ENCODE results near the gene INSR. TPM values are rescaled to one million over a fixed set of nuclear protein-coding genes. Genes with fewer than 3 reads are reported as not detected.
"Not testable (repeated sequence)": the region's sequence is repeated elsewhere in the genome, so short reads cannot be mapped to it uniquely, and the experiment has no call there.

The INSR gene
- total and polyA plus RNA-seq, 5 donors from 2014 or later, result 0.02 to 0.44 (median 0.10) TPM; not detected in 2

- H3K4me3 ChIP-seq (ENCODE audit: low read depth, low read length), result no peak overlapping the region
- H3K4me3 Mint-ChIP-seq, result no peak overlapping the region
- no peak overlapping the region for H3K27ac Mint-ChIP-seq
- no peaks in the 10 kb centered on the region for H3K4me1 ChIP-seq (ENCODE audit: control insufficient read depth, insufficient read depth, low read length, poor library complexity, severe bottlenecking)
- no peaks in the 10 kb centered on the region for H3K36me3 Mint-ChIP-seq
- peaks cover 0 to 5% (median 0%) of the 10 kb centered on the region in 4 donors for H3K4me1 Mint-ChIP-seq
- H3K9me3 ChIP-seq (ENCODE audit: control insufficient read depth in 2 of 2, low read length in 2 of 2), result no peaks in the 10 kb centered on the region
- H3K27me3 Mint-ChIP-seq, result peaks cover 9% of the 10 kb centered on the region
- peaks cover 3% of the 10 kb centered on the region for H3K27me3 ChIP-seq (ENCODE audit: control insufficient read depth, insufficient read depth, low read length)
- no peak overlapping the region for H3K27ac ChIP-seq (ENCODE audit: insufficient read depth, low read length, poor library complexity, severe bottlenecking)
- peaks cover 0 to 2% (median 0%) of the 10 kb centered on the region in 7 donors for H3K9me3 Mint-ChIP-seq
- ATAC-seq (ENCODE audit: low read depth in 2 of 2) (no peak), DNase-seq (no peak)
- no peaks in the 10 kb centered on the region for H3K36me3 ChIP-seq (ENCODE audit: control insufficient read depth, insufficient read depth, low read length)
These were observed 37.2 kb upstream of the INSR start for GRCh38 chr19:7331446-7331845.

- peak in 1 of 3 donors; percentile 17 for DNase-seq
- Histone ChIP-seq H3K27me3 (ENCODE audit: control insufficient read depth, insufficient read depth, low read length) (peaks cover 6% of the 10 kb centered on the region), H3K27ac (ENCODE audit: insufficient read depth, low read length, poor library complexity, severe bottlenecking) (no peak overlapping the region), H3K9me3 (ENCODE audit: control insufficient read depth in 2 of 2, low read length in 2 of 2) (peaks cover 4 to 9% of the 10 kb centered on the region in 2 experiments), H3K4me1 (ENCODE audit: control insufficient read depth, insufficient read depth, low read length, poor library complexity, severe bottlenecking) (no peaks in the 10 kb centered on the region), H3K4me3 (ENCODE audit: low read depth, low read length) (no peak overlapping the region), H3K36me3 (ENCODE audit: control insufficient read depth, insufficient read depth, low read length) (no peaks in the 10 kb centered on the region)
- peaks cover 5% of the 10 kb centered on the region for H3K27me3 Mint-ChIP-seq
- ATAC-seq (ENCODE audit: low read depth in 2 of 2), result no peak
- no peaks in the 10 kb centered on the region for H3K36me3 Mint-ChIP-seq
- no peak overlapping the region for H3K4me3 Mint-ChIP-seq
- peaks cover 0 to 8% (median 4%) of the 10 kb centered on the region in 7 donors for H3K9me3 Mint-ChIP-seq
- no peak overlapping the region for H3K27ac Mint-ChIP-seq
- H3K4me1 Mint-ChIP-seq, result peaks cover 0 to 2% (median 0%) of the 10 kb centered on the region in 4 donors
These were observed 34.4 kb upstream of the INSR start for GRCh38 chr19:7328647-7329046.

- Mint-ChIP-seq H3K4me3 (no peak overlapping the region), H3K9me3 (peaks cover 0 to 8% (median 4%) of the 10 kb centered on the region in 7 donors), H3K27me3 (peaks cover 10% of the 10 kb centered on the region), H3K27ac (no peak overlapping the region), H3K4me1 (peaks cover 0 to 2% (median 0%) of the 10 kb centered on the region in 4 donors), H3K36me3 (no peaks in the 10 kb centered on the region)
- no peak for ATAC-seq (ENCODE audit: low read depth in 2 of 2)
- no peak overlapping the region for H3K4me3 ChIP-seq (ENCODE audit: low read depth, low read length)
- H3K9me3 ChIP-seq (ENCODE audit: control insufficient read depth in 2 of 2, low read length in 2 of 2), result peaks cover 4 to 9% of the 10 kb centered on the region in 2 experiments
- H3K27ac ChIP-seq (ENCODE audit: insufficient read depth, low read length, poor library complexity, severe bottlenecking), result no peak overlapping the region
- DNase-seq, result no peak
- H3K27me3 ChIP-seq (ENCODE audit: control insufficient read depth, insufficient read depth, low read length), result peaks cover 6% of the 10 kb centered on the region
- no peaks in the 10 kb centered on the region for H3K36me3 ChIP-seq (ENCODE audit: control insufficient read depth, insufficient read depth, low read length)
- no peaks in the 10 kb centered on the region for H3K4me1 ChIP-seq (ENCODE audit: control insufficient read depth, insufficient read depth, low read length, poor library complexity, severe bottlenecking)
These were observed 33.6 kb upstream of the INSR start for GRCh38 chr19:7327802-7328201.

GRCh38 chr19:7326105-7326877 is 32.1 kb upstream of the INSR start:
- H3K4me1 Mint-ChIP-seq, result peaks cover 0 to 2% (median 0%) of the 10 kb centered on the region in 4 donors
- H3K4me3 ChIP-seq (ENCODE audit: low read depth, low read length), result no peak overlapping the region

GRCh38 chr19:7318176-7318575 is 24.0 kb upstream of the INSR start:
- no peak for DNase-seq
- Mint-ChIP-seq H3K4me1 (no peaks in the 10 kb centered on the region), H3K4me3 (no peak overlapping the region), H3K27me3 (peaks cover under 1% of the 10 kb centered on the region), H3K27ac (no peak overlapping the region), H3K36me3 (peaks cover 3% of the 10 kb centered on the region), H3K9me3 (peaks cover 0 to 5% (median 1%) of the 10 kb centered on the region in 7 donors)
- Histone ChIP-seq H3K27ac (ENCODE audit: insufficient read depth, low read length, poor library complexity, severe bottlenecking) (no peak overlapping the region), H3K4me1 (ENCODE audit: control insufficient read depth, insufficient read depth, low read length, poor library complexity, severe bottlenecking) (no peaks in the 10 kb centered on the region), H3K9me3 (ENCODE audit: control insufficient read depth in 2 of 2, low read length in 2 of 2) (peaks cover 0 to 5% of the 10 kb centered on the region in 2 experiments), H3K36me3 (ENCODE audit: control insufficient read depth, insufficient read depth, low read length) (no peaks in the 10 kb centered on the region), H3K27me3 (ENCODE audit: control insufficient read depth, insufficient read depth, low read length) (no peaks in the 10 kb centered on the region), H3K4me3 (ENCODE audit: low read depth, low read length) (no peak overlapping the region)
- no peak for ATAC-seq (ENCODE audit: low read depth in 2 of 2)

More at GRCh38 chr19:7326105-7326877, 32.1 kb upstream of the INSR start:
- Histone ChIP-seq H3K4me1 (ENCODE audit: control insufficient read depth, insufficient read depth, low read length, poor library complexity, severe bottlenecking) (no peaks in the 10 kb centered on the region), H3K27ac (ENCODE audit: insufficient read depth, low read length, poor library complexity, severe bottlenecking) (no peak overlapping the region), H3K9me3 (ENCODE audit: control insufficient read depth in 2 of 2, low read length in 2 of 2) (peaks cover 4 to 9% of the 10 kb centered on the region in 2 experiments), H3K36me3 (ENCODE audit: control insufficient read depth, insufficient read depth, low read length) (no peaks in the 10 kb centered on the region), H3K27me3 (ENCODE audit: control insufficient read depth, insufficient read depth, low read length) (peaks cover 6% of the 10 kb centered on the region)
- H3K27ac Mint-ChIP-seq, result no peak overlapping the region
- DNase-seq, result peak in 2 of 3 donors; percentile 9 to 54
- H3K36me3 Mint-ChIP-seq, result no peaks in the 10 kb centered on the region
- H3K9me3 Mint-ChIP-seq, result peaks cover 0 to 8% (median 4%) of the 10 kb centered on the region in 7 donors
- no peak for ATAC-seq (ENCODE audit: low read depth in 2 of 2)
- peaks cover 10% of the 10 kb centered on the region for H3K27me3 Mint-ChIP-seq
- H3K4me3 Mint-ChIP-seq, result peak overlapping the region in 1 of 4 donors; percentile 83

- Mint-ChIP-seq H3K9me3 (peaks cover 0 to 4% (median 0%) of the 10 kb centered on the region in 7 donors), H3K4me3 (no peak overlapping the region), H3K4me1 (no peaks in the 10 kb centered on the region), H3K36me3 (peaks cover 3% of the 10 kb centered on the region), H3K27ac (no peak overlapping the region), H3K27me3 (no peaks in the 10 kb centered on the region)
- Histone ChIP-seq H3K27me3 (ENCODE audit: control insufficient read depth, insufficient read depth, low read length) (no peaks in the 10 kb centered on the region), H3K27ac (ENCODE audit: insufficient read depth, low read length, poor library complexity, severe bottlenecking) (no peak overlapping the region), H3K9me3 (ENCODE audit: control insufficient read depth in 2 of 2, low read length in 2 of 2) (no peaks in the 10 kb centered on the region), H3K4me3 (ENCODE audit: low read depth, low read length) (no peak overlapping the region), H3K36me3 (ENCODE audit: control insufficient read depth, insufficient read depth, low read length) (no peaks in the 10 kb centered on the region), H3K4me1 (ENCODE audit: control insufficient read depth, insufficient read depth, low read length, poor library complexity, severe bottlenecking) (no peaks in the 10 kb centered on the region)
- ATAC-seq (ENCODE audit: low read depth in 2 of 2), result no peak
- DNase-seq, result no peak
These were observed 18.6 kb upstream of the INSR start for GRCh38 chr19:7312816-7313215.

- H3K9me3 ChIP-seq (ENCODE audit: control insufficient read depth in 2 of 2, low read length in 2 of 2), result no peaks in the 10 kb centered on the region
- Mint-ChIP-seq H3K27ac (no peak overlapping the region), H3K4me1 (no peaks in the 10 kb centered on the region), H3K36me3 (peaks cover 3% of the 10 kb centered on the region), H3K4me3 (no peak overlapping the region), H3K27me3 (no peaks in the 10 kb centered on the region), H3K9me3 (peaks cover 0 to 4% (median 0%) of the 10 kb centered on the region in 7 donors)
- no peaks in the 10 kb centered on the region for H3K27me3 ChIP-seq (ENCODE audit: control insufficient read depth, insufficient read depth, low read length)
- H3K36me3 ChIP-seq (ENCODE audit: control insufficient read depth, insufficient read depth, low read length), result no peaks in the 10 kb centered on the region
- no peak overlapping the region for H3K27ac ChIP-seq (ENCODE audit: insufficient read depth, low read length, poor library complexity, severe bottlenecking)
- DNase-seq, result no peak
- no peak for ATAC-seq (ENCODE audit: low read depth in 2 of 2)
- H3K4me3 ChIP-seq (ENCODE audit: low read depth, low read length), result no peak overlapping the region
- H3K4me1 ChIP-seq (ENCODE audit: control insufficient read depth, insufficient read depth, low read length, poor library complexity, severe bottlenecking), result no peaks in the 10 kb centered on the region
These were observed 17.7 kb upstream of the INSR start for GRCh38 chr19:7311911-7312310.

- not testable (repeated sequence) for H3K36me3 Mint-ChIP-seq; H3K36me3 ChIP-seq (ENCODE audit: control insufficient read depth, insufficient read depth, low read length); H3K27me3 ChIP-seq (ENCODE audit: control insufficient read depth, insufficient read depth, low read length); H3K27me3 Mint-ChIP-seq; H3K4me3 ChIP-seq (ENCODE audit: low read depth, low read length); H3K4me1 ChIP-seq (ENCODE audit: control insufficient read depth, insufficient read depth, low read length, poor library complexity, severe bottlenecking); H3K27ac ChIP-seq (ENCODE audit: insufficient read depth, low read length, poor library complexity, severe bottlenecking); ATAC-seq (ENCODE audit: low read depth in 2 of 2); DNase-seq; H3K4me1 Mint-ChIP-seq; H3K27ac Mint-ChIP-seq; H3K9me3 ChIP-seq (ENCODE audit: control insufficient read depth in 2 of 2, low read length in 2 of 2); H3K9me3 Mint-ChIP-seq; H3K4me3 Mint-ChIP-seq
These were observed 14.1 kb upstream of the INSR start for GRCh38 chr19:7308327-7308726.
